Putamen (tissue), 1 donor: ENCODE measurements around the gene RAB3C.
"Not testable (repeated sequence)": the region's sequence is repeated elsewhere in the genome, so short reads cannot be mapped to it uniquely, and the experiment has no call there.

Source experiments
- DNase-seq: peaks from one replicate; pipeline ENCODE4 v3.0.0-alpha.2; 2016; ENCODE audit warnings: low spot score

RAB3C gene

DNA sequence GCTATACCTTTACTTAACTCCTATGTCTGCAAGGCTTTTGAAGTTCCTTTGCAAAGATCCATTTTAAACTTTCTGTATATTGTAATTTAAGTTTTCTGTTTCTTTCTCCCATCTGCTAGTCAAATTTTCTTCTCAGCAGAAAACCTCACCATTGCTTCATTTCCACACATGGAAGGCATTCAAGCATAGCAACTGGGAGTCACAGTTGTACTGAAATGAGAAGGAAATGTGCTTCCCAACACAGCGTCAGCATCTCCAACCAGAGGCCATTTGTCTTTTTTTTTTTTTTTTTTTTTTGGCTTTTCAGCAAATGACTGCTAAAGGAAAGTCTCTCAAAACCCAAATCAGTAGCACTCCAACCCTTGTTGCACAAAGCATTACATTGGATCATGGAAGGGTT lies 92.5 kb downstream of the RAB3C start:
- DNase-seq: no peak

DNA sequence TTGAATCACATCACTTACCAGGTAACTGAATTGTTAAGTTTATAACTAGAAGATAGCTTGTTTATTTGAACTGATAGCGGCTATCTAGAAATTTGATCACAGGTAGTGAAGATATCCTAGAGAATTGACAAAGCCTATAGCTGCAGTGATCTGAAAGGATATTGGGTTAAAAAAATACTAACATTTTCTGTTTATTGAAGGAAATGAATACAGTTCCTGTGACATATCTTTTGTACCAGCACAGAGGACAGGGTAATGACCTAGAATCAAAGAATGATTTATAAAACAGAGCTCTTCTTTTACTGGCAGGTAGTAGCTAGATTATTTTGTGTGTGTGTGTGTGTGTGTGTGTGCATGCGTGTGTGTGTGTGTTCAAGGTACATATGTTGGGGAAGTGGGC lies 94.8 kb downstream of the RAB3C start:
- DNase-seq: no peak

DNA sequence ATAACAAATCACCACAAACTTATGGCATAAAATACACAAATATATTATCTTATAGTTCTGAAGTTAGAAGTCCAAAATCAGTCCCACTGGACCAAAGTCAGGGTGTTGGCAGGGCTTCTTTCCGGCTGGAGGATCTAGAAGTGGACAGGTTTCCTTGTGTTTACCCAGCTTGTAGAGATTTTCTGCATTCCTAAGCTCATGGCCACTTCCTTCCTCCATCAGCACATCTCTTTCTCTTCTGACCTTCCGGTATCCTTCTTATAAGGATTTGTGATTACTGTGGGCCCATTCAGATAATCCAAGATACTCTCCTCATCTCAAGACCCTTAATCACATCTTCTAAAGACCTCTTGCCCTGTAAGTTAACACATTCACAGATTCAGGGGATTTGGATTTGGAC lies 97.6 kb downstream of the RAB3C start:
- no peak for DNase-seq

DNA sequence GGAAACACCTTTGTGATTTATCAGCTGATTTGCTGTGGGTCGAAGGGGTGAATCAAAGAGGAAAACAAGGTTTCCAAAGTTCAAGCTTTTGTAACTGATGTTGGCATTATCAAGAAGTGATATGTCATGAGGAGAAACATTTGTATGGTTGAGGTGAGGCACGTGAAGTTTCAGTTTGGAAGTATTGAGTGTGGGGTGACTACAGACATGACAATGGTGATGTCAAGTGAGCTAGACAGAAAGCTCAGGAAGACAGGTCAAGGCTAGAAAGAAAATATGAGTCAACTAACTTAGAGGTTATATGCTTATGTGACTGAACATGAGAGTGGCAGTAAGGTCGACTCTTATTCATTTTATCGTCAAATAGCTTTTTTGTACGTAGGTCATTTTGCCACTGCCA lies 99.1 kb downstream of the RAB3C start:
- no peak for DNase-seq

DNA sequence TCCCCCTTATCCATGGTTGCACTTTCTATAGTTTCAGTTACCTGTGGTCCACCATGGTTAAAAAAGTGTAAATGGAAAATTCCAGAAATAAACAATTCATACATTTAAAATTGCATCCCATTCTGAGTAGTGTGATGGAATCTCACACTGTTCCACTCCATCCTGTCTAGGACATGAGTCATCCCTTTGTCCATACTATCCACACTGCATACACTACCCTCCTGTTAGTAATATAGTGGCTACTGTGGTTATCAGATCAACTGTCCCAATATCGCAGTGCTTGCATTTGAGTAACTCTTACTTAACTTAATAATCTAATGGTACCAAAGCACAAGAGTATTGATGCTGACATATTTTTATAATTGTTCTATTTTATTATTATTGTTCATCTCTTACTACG lies 100.7 kb downstream of the RAB3C start:
- no peak for DNase-seq

DNA sequence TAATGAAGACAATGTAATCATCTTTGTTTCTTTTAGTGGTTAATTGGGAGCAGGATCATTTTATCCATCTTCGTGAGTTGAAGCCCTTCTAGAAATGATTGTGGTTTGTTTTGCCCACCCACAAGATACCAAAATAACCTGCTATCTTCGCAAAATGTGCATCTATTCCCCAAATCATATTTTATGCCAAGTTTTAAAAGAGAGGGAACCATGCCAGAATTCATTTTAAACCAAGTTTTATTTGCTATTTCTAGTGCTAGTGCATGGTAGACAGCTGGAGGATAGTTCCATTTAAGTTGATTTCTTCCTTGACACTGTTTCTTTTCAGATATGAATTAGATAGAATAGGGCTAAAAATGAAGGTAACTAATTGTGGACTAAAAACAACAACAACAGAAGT lies 104.2 kb downstream of the RAB3C start:
- no peak for DNase-seq

DNA sequence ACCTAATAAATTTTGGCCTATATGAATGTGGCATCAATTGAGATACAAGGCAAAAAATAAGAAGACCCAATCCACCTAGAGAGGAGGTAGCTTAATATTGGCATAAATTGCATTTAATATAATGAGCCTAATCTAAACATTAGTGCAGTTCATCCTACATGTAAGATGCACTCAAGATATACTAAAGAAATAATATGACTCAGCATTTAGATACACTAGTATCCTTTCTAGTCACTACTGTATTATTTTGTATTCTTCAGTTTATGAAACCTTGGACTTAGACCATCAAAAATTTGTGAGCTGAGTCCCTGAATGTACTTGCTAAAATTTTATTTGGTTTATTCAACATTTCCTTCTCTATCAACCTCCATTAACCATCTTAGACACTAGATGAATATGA lies 104.7 kb downstream of the RAB3C start:
- no peak for DNase-seq

DNA sequence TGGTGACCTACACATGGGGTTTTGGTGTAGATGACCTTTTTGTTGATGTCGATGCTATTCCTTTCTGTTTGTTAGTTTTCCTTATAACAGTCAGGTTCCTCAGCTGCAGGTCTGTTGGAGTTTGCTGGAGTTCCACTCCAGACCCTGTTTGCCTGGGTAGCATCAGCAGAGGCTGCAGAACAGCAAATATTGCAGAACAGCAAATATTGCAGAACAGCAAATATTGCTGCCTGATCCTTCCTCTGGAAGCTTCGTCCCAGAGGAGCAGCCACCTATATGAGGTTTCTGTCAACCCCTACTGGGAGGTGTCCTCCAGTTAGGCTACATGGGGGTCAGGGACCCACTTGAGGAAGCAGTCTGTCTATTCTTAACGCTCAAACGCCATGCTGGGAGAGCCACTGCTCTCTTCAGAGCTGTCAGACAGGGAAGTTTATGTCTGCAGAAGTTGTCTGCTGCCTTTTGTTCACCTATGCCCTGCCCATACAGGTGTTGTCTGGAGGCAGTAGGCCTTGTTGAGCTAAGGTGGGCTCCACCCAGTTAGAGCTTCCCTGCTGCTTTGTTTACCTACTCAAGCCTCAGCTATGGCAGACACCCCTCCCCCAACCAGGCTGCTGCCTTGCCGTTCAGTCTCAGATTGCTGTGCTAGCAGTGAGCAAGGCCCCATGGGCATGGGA lies 116.3 kb downstream of the RAB3C start:
- not testable (repeated sequence) for DNase-seq

DNA sequence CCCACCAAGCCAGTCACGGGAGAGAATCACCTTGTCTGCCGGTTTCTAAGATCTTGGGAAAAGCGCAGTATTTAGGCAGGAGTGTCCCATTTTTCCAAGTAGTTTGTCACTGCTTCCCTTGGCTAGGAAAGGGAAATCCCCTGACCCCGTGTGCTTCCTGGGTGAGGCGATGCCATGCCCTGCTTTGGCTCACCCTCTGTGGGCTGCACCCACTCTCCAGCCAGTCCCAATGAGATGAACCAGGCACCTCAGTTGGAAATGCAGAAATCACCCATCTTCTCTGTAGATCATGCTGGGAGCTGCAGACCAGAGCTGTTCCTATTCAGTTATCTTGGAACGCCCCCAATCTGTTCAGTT lies 116.9 kb downstream of the RAB3C start:
- DNase-seq: no peak

DNA sequence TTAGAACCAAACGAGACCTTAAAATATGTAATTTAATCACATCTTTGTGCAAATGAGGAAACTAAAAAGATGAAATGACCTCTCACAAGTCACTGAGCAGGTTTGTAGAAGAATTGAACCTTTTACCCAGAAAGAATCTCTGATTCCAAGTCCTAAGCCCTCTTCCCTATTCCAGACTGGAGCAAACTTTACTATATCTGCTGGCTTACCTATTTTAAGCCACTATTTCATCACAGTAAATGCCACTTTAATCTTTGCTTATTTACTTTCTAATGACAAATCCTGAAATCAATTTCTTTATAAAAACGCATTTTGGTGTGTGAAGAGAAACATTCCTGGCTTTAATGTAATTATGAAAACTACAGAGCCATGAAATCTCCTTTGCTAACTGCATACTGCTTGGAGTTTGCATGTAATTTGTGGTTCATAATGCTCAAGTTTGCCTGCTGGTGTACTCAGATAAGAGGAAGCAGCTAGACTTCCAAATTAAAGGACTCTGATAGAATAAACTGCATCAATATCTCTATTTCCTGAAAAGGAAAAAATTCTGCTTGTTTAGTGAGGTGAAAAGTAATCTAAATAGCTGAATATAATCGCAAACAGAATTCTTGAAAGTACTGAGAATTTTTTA lies 121.2 kb downstream of the RAB3C start:
- DNase-seq: no peak

DNA sequence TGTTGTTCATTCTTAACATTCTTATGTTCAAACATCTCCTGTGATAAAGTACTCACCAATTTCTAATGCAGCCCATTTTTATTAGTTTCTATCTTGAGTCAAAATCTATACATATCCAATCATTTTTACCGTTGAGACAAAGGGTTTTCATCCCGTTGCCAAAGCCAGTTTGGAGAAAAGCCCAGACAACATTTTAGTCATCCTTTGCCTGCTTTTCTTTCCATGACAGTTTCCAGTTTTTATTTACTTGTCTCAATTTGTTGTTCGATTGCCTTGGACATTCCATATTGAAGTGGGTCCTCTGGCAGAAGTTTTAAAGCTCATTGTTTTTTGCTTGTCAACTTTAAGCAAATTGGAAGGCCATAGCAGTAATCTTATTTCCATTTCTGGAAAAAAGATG lies 123.9 kb downstream of the RAB3C start:
- no peak for DNase-seq

DNA sequence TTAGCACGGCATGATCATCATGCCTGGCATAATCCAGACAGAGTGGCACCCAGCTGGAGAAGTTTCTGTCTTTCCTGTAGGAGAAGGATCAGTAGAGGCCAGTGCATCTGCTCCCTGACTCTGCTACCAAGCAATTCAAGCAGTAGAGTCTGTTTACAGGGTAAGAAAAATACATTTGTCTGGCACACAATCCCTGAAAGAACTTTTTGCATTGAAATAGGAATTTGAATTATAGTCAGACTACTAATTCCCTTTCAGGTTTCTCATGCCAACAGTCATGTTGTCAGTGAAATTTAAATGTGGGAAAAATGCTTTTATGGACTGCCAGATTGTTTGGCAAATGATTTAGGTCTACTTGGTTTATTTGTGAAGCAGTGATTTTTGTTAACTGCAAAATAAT lies 125.6 kb downstream of the RAB3C start:
- DNase-seq: no peak

DNA sequence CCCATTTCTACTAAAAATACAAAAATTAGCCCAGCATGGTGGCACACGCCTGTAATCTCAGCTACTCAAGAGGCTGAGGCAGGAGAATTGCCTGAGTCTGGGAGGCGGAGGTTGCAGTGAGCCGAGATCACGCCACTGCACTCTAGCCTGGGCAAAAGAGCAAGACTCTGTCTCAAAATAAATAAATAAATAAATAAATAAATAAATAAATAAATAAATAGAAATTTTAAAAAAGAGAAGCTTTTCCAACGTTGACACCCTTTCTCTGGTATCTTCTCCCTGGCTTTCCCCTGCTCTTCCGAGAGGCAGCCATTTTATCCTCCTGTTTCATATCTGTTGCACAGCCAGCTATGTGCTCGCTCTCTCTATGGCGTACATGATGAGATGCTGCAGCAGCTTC lies 127.5 kb downstream of the RAB3C start:
- DNase-seq: not testable (repeated sequence)

DNA sequence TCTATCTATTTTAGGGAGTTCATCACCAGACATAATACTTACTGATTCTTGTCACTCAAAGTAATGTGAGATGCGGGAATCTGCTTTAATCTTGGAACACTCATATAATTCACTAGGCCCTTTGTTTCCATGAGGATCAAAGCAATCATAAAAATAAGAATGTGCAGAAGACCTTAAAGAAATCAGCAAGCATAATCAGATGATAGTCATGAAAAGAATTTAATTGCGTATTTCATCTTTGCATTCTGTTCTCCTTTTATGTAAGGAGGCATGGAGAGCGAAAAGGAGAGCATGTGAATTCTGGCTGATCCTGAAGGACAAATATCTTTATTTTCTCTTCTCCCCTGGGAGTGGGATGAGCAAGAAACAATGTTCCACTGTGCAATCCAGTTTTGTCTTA lies 128.0 kb downstream of the RAB3C start:
- DNase-seq: no peak

DNA sequence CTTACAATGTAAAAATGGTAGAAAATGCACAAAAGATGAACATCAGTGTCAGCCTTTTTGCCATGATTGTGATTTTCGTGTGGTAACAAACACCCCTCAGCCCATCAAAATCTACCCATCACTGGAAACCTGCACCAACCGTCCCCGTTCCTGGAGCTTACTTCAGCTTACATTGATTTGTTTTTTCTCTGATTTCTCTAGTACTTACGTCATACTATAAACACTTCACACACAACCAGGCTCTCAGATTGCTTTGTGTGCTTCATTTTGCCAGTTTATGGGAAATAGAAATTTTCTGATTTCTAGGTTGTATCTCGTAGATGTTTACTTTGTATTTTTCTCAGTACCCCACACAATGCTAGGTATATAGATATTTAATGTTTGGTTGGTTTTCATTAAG lies 129.1 kb downstream of the RAB3C start:
- no peak for DNase-seq

DNA sequence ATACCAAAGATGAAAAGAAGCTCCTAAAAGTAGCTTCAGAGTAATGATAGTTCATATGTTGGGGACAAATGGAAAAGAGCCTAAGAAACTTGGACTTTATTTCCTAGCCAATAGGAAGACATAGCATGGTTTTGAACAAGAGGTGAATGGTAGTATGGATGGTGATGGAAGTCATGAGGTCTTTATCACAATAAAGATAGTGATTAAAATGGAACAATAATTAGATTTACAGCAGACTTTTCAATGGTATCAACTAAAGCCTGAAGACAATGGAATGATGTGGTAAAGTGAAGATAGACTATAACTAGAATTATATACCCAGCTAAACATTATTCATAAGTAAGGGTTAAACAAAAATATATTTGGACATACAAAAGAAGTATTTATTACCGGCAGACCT lies 131.2 kb downstream of the RAB3C start:
- DNase-seq: no peak

DNA sequence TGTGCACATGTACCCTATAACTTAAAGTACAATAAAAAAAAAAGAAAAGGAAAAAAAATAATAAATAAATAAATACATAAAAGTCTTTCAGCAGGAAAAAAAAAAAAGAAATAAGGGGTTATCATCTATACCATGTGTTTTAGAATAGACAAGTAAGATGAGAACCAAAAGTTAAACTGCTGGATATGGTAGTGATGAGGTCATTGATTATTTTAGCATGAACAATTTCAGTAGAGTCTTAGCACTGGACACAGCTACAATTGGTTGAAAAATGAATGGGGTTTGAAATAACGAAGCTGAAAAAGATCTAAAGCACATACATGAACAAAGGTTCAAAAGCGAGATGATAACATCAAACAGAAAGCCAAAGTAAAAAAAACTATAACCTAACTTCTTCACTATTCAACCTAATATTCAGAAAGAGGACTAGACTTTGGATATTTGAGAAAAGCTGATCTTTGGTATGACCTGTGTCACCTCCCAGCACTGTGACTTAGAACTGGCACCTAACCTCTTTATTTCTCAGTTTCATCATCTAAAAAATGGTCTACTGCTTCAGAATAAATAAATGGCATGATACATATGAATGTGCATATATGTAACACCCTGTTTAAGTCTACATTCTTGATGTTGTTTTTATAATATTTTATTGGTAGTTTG lies 133.3 kb downstream of the RAB3C start:
- DNase-seq: no peak

DNA sequence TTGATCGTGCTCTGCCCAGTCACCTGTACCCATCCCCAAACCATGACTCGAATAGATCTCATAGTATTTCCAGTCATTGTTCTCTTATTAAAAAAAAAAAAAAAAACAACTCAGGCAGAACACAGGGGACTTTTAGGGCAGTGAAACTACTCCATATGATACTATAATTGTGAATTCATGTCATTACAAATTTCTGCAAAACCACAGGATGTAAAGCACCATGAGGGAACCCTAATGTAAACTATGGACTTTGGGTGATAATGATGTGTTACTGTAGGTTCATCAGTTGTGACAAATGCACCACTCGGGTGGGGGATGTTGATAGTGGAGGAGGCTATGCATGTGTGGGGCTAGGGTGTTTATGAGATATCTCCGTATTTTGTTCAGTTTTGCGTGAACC lies 133.8 kb downstream of the RAB3C start:
- no peak for DNase-seq

DNA sequence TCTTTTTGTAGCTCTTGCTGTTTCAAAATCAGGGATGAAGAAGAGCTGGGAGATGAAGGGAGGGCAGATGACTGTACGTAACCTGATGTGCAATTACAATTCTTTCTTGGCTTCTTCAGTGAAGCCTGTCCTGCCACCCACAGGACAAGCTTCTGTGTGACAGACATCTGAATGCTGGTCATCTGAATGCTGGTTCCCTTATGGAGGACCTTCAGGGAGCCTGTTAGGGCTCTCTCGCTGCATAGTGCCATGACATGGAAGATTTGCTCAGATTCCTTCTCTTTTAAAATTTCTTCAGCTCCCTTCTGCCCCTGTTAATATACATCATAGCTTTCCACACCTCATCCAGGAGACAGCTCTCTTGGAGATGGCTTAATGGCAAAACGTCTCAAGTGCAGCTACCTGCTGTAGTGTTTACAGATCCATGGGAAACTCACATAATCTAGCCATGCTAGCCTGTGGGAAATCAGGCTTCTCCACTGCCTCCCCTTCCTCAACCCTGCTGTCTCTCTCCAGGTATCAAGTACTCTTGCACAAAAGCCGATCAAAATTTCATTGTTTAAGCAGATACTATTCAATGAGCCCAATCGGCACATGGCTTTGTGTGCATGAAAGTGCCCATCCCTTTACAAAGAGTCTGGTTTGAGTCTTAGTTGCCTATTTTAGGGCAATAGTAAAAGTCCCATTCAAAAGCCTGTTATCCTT lies 134.6 kb downstream of the RAB3C start:
- DNase-seq: no peak

DNA sequence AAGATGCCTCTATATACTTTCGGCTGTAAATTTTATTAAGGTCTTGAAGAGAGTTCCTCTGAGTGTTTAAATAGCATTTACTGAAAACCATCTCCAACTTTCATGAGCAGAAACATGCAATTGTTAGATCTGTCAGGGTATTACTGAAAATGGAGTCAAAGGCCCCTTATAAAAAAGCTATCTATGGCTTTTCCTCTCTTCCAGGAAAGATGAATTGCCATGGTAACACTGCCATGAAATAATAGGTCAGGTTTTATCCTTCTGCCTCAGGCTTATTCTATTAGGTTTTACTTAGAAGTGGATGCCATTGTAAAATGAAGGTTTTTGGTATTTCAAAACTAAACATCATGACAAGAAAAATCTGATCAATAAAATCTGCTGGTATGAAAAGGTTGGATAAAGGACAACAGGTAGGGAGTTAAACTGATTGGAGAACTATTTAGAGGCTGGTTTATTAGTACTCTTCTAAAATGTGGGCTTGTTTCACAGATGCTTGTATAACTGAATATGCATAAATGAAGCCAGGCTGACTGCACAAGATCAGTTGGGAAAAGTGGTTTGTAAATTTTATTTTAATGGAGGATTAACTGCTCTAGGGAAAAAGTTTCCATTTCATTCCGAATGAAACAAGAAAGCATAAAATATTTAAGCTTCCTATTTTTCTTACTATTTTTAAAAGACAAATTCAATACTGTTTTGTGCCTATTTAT lies 135.5 kb downstream of the RAB3C start:
- no peak for DNase-seq

DNA sequence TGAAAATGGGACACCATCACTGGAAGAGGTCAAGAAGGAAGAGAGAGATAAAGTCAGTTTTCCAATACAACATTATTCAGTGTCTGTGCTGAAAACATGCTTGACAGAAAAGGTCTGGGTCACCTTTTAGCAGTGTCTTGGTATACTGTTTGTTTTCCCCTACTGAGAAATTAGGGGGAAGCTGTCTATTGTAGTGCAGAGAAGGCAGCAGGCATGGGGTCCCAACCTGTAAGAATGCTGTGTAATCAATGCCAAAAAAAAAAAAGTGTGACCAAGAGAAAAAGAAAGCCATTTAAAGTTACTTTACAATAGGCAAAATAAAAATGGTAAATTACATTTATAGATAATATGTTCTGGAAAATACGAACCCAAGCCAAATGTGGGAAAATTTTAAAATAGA lies 139.3 kb downstream of the RAB3C start:
- DNase-seq: no peak

DNA sequence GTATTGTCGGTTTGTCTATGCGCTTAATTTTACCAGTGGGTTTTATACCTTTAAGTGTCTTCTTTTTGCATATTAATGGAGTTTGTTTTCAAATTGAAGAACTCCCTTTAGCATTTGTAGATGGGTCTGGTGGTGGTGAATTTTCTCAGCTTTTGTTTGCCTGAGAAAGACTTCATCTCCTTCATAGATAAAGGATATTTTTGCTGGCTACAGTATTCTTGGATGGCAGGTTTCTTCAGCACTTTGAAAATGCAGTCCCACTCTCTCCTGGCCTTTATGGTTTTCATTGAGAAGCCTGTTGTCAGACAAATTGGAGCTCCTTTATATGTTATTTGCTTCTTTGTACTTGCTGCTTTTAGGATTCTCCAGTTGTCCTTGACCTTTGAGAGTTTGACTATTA lies 142.1 kb downstream of the RAB3C start:
- DNase-seq: no peak

DNA sequence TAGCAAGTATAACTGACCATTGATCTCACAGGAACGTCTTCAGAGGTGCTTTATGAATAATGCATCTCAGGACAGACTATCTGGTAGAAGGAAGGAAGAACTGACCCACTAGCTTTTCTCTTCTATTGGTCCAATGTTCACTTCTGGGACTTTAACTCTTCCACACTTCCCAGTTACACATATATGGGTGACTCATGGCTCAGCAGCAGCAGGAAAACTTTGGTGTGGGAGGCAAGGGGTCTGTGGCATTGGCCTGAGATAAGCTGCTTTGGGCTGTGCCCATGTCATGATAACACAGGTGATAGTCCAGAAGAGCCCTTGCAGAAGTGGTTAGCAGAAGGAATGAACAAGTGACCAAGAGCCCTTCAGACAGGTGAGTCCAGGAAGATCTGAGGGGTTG lies 148.8 kb downstream of the RAB3C start:
- DNase-seq: no peak
